Stomach (tissue), 9 donors: ENCODE results near the gene ACTN4. TPM values are rescaled to one million over a fixed set of nuclear protein-coding genes. Genes with fewer than 3 reads are reported as not detected.

ENCODE experiments used
- DNase-seq, 2 donors: peaks; one replicate each; pipeline versions ENCODE4 v3.0.0 to v3.0.0-alpha.2; 2013 to 2019
- H3K27ac ChIP-seq, 5 donors: fragments of 200-600 bp in 4 of 5; sonication (generic) in 4 of 5; one replicate each; pipeline ENCODE4 v1.5.1; 2013 to 2019; ENCODE audit warnings: mild to moderate bottlenecking in 1 of 5, moderate library complexity in 1 of 5
- H3K27me3 ChIP-seq, 3 donors: fragments of 200-600 bp; sonication (generic); one replicate each; pipeline ENCODE4 v1.5.1; 2017 to 2019; ENCODE audit warnings: mixed run types in 1 of 3
- H3K36me3 ChIP-seq, 4 donors: fragments of 200-600 bp; sonication (generic); 1 replicate in 3 of 4; 2 replicates in 1 of 4; pipeline ENCODE4 v1.5.1; 2016 to 2019
- H3K4me1 ChIP-seq, 4 donors: fragments of 200-600 bp; sonication (generic); one replicate each; pipeline ENCODE4 v1.5.1; 2016 to 2019
- H3K4me3 ChIP-seq, 4 donors: fragments of 200-600 bp; sonication (generic) in 3 of 4; one replicate each; pipeline ENCODE4 v1.5.1; 2016 to 2019; ENCODE audit warnings: mild to moderate bottlenecking in 1 of 4
- H3K9me3 ChIP-seq, 4 donors: fragments of 200-600 bp; sonication (generic); one replicate each; pipeline ENCODE4 v1.5.1; 2016 to 2019
- CTCF ChIP-seq, 7 experiments: fragments of 450-650 bp in 4 of 7; fragments of 200-600 bp in 3 of 7; sonication (generic) in 3 of 7; IDR thresholded peaks; one replicate each; pipeline ENCODE4 v1.5.1; 2016 to 2019; ENCODE audit warnings: antibody characterized with exemption in 7 of 7, control low read depth in 2 of 7, mild to moderate bottlenecking in 1 of 7
- EP300 ChIP-seq: sonication (generic); formaldehyde crosslinking; IDR thresholded peaks from one replicate; pipeline ENCODE4 v1.6.1; 2017; ENCODE audit warnings: antibody characterized with exemption
- POLR2A ChIP-seq, 4 donors: fragments of 450-650 bp; IDR thresholded peaks; one replicate each; pipeline ENCODE4 v1.6.1; 2016; ENCODE audit warnings: antibody characterized with exemption in 4 of 4, control low read depth in 2 of 4, mild to moderate bottlenecking in 1 of 4, moderate library complexity in 1 of 4
- POLR2AphosphoS5 ChIP-seq, 3 donors: sonication (generic); formaldehyde crosslinking; IDR thresholded peaks; one replicate each; pipeline ENCODE4 v1.6.1; 2016; ENCODE audit warnings: antibody characterized with exemption in 3 of 3
- WGBS, 5 donors: extraction: QIAGEN DNeasy Blood & Tissue Kit in 3 of 5; methylation state at CpG; one replicate each; pipeline versions ENCODE4 v1.1.5 to v1.1.7; 2013 to 2018; 5-methylcytosine and 5-hydroxymethylcytosine counted together
- intact Hi-C: fragments of 100-400 bp; cut with DNase I; formaldehyde crosslinking; loops from one replicate; pipeline ENCODE4 v1.15.1; 2023; ENCODE audit warnings: low total_unique reads
- polyA plus RNA-seq, 3 donors: library from polyadenylated mRNA; stranded (reverse); fragments of 200-250 nt; gene quantifications; one replicate each; pipeline ENCODE4 v1.2.3, GENCODE V29; 2013
- total RNA-seq, 5 donors: library from RNA; depleted of rRNA; stranded (reverse); fragments of >200 nt; gene quantifications; one replicate each; pipeline versions ENCODE4 v1.1.0 to v1.2.3, GENCODE V29; 2014 to 2016
- donor health status: healthy with polysubstance abuse.
- donor health status: Bipolar disorder and iron deficiency.
- donor health status: healthy.

The ACTN4 gene
- total and polyA plus RNA-seq, 8 donors = 55.3 to 343 (median 261) TPM

DNA sequence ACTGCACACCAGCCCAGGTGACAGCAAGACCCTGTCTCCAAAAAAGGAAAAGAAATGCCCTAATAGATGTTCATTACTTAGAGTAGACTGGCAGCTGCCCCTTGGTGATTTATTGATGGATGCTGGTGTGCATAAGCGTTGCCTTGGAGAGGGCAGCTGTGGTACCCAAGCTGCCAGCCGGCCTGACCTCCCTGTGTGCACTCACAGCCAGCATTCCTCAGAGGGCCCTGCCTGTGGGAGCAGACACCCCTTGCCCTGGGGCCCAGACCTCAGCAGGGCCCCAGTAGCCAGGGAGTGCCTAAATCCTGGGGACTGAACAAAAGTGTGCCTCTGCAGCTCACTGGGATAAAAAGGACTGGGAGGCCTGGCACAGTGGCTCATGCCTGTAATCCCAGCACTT, 7.8 kb upstream of the ACTN4 start:
- WGBS, 5 donors = 84 to 94% (median 90%) methylated on average over 2 of the region's 2 CpGs

DNA sequence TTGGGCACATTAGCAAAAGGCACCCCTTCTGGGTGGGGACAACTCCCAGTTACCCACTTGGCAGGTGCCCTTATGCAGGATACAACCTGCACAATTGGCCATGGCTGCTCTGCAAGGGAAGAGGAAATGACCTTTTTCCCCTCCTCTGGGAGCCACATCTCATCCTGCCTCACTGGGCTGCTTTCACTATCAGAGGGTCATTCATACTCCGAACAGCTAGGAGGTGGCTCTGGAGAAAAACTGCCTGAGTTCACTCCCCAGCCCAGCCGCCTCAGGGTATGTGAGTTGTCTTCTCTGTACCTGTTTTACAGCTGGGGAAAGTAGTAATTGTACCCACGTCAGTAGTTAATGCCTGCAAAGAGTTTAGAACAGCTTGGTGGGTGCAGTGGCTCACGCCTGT, 7.1 kb upstream of the ACTN4 start:
- H3K4me1 ChIP-seq = peaks cover 11 to 22% (median 15%) of the 10 kb centered on the region in 4 donors
- H3K4me3 ChIP-seq = no peak overlapping the region
- intact Hi-C loops = no loop called here
- no peaks in the 10 kb centered on the region for H3K27me3 ChIP-seq
- peak overlapping the region in 3 of 5 donors; percentile 25 to 44 (median 34) for H3K27ac ChIP-seq
- H3K9me3 ChIP-seq = no peaks in the 10 kb centered on the region
- 72 to 87% (median 77%) methylated on average over 4 of the region's 4 CpGs for WGBS, 5 donors
- DNase-seq = no peak
- H3K36me3 ChIP-seq = peaks cover 3 to 27% (median 23%) of the 10 kb centered on the region in 4 donors
- peak in 2 of 3 donors; percentile 21 to 42 for TF ChIP-seq POLR2AphosphoS5 (IDR thresholded peaks at IDR 0.05)
- no peak for TF ChIP-seq POLR2A (IDR thresholded peaks at IDR 0.05)
- no peak for TF ChIP-seq EP300
- no peak for TF ChIP-seq CTCF (IDR thresholded peaks at IDR 0.05)

More for the DNA sequence above, 7.8 kb upstream of the ACTN4 start:
- no peak for TF ChIP-seq POLR2A (IDR thresholded peaks at IDR 0.05)
- no peak for TF ChIP-seq POLR2AphosphoS5 (IDR thresholded peaks at IDR 0.05)
- TF ChIP-seq CTCF (IDR thresholded peaks at IDR 0.05) = no peak
- no peak for TF ChIP-seq EP300
- Histone ChIP-seq H3K9me3 (no peaks in the 10 kb centered on the region), H3K27me3 (no peaks in the 10 kb centered on the region), H3K36me3 (peaks cover 7 to 33% (median 29%) of the 10 kb centered on the region in 4 donors), H3K4me3 (no peak overlapping the region), H3K27ac (peak overlapping the region in 1 of 5 donors; percentile 14), H3K4me1 (peaks cover 9 to 28% (median 16%) of the 10 kb centered on the region in 4 donors)
- no peak for DNase-seq
- intact Hi-C loops = no loop called here

- H3K27me3 ChIP-seq = no peaks in the 10 kb centered on the region
- H3K27ac ChIP-seq = peak overlapping the region in 1 of 5 donors; percentile 7
- no peak overlapping the region for H3K4me3 ChIP-seq
- peaks cover 0 to 14% (median 11%) of the 10 kb centered on the region in 4 donors for H3K36me3 ChIP-seq
- no peak for TF ChIP-seq EP300
- H3K9me3 ChIP-seq = no peaks in the 10 kb centered on the region
- DNase-seq = no peak
- WGBS, 5 donors = 87 to 94% (median 89%) methylated on average over 9 of the region's 9 CpGs
- H3K4me1 ChIP-seq = peaks cover 0 to 12% (median 9%) of the 10 kb centered on the region in 4 donors
- intact Hi-C loops = no loop called here
Measured at GRCh38 chr19:38642176-38642575, 5.3 kb upstream of the ACTN4 start.

GRCh38 chr19:38644719-38645118, 2.7 kb upstream of the ACTN4 start:
- no peak overlapping the region for H3K4me3 ChIP-seq
- intact Hi-C loops = no loop called here
- peaks cover 6 to 18% (median 11%) of the 10 kb centered on the region in 4 donors for H3K4me1 ChIP-seq
- H3K27me3 ChIP-seq = no peaks in the 10 kb centered on the region
- no peak overlapping the region for H3K27ac ChIP-seq
- TF ChIP-seq POLR2A (IDR thresholded peaks at IDR 0.05) (no peak), CTCF (IDR thresholded peaks at IDR 0.05) (no peak), EP300 (no peak), POLR2AphosphoS5 (IDR thresholded peaks at IDR 0.05) (no peak)
- peak in 1 of 2 donors; percentile 49 for DNase-seq
- H3K9me3 ChIP-seq = no peaks in the 10 kb centered on the region
- 69 to 93% (median 75%) methylated on average over 7 to 8 of the region's 8 CpGs for WGBS, 5 donors
- H3K36me3 ChIP-seq = peaks cover 0 to 1% (median 0%) of the 10 kb centered on the region in 4 donors
